NCI-H2227 treated with DMSO at 0.1 percent for 48 hours (cell line): ENCODE data around the gene PEPD.
A peak's percentile ranks its signal among the peaks of the same experiment; 100 is the strongest.
"Not testable (repeated sequence)": the region's sequence is repeated elsewhere in the genome, so short reads cannot be mapped to it uniquely, and the experiment has no call there.

Source experiments
- DNase-seq: peaks from one replicate; lab custom pipeline; 2025; lab: John Stamatoyannopoulos, UW

The PEPD gene

GRCh38 chr19:33521480-33522370, at the start of gene PEPD:
TSS of gene PEPD (minus strand) at chr19:33521791. CDS start at chr19:33521760, 31 bp downstream.
- DNase-seq: peak; percentile 100

GRCh38 chr19:33569821-33570220, 48.2 kb upstream of the PEPD start:
- no peak for DNase-seq

DNA sequence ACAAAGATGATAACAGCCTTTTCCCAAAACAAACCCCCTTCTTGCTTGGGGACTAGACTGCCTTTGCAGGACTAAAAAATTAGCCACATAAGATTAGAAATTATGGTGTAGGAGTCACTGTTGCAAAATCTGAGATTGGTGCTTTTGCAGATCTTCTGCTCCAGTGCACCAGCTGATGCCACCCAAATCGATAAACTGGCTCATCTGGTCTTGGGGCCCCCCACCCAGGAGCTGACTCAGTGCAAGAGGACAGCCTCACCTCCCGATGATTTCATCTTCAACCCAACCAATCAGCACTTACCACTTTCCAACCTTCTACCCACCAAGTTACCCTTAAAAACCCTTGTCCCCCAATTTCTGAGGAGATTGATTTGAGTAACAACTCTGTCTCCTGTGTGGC, 47.1 kb upstream of the PEPD start:
- DNase-seq: no peak

GRCh38 chr19:33564836-33565338, 43.3 kb upstream of the PEPD start:
- no peak for DNase-seq

GRCh38 chr19:33562636-33563035, 41.0 kb upstream of the PEPD start:
- no peak for DNase-seq

DNA sequence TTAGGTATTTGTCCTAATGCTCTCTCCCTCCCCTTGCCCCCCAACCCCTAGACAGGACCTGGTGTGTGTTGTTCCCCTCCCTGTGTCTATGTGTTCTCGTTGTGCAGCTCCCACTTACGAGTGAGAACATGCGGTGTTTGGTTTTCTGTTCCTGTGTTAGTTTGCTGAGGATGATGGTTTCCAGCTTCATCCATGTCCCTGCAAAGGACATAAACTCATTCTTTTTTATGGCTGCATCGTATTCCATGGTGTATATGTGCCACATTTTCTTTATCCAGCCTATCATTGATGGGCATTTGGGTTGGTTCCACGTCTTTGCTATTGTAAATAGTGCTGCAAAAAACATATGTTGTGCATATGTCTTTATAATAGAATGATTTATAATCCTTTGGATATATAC, 40.1 kb upstream of the PEPD start:
- DNase-seq: not testable (repeated sequence)

- no peak for DNase-seq
These were observed 39.7 kb upstream of the PEPD start for GRCh38 chr19:33561261-33561660.

DNA sequence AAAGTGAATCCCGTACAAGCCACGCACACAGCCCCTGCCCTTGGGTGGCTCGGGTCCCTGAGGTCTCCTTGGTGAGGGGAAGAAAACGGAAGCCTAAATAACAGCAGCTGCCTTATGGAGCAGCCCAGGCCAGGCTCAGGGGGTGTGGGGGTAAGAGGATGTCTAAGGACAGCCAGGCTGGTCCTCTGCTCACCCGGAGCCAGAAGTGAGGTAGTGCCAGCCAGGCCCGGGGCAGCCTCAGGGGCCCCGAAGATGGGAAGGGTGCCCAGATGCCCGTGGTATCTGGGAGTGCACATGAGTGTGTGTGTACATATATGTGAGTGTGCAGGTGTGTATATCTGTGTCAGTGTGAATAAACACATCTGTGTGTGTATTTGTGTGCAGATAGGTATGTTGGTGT, 38.4 kb upstream of the PEPD start:
- DNase-seq: no peak

DNA sequence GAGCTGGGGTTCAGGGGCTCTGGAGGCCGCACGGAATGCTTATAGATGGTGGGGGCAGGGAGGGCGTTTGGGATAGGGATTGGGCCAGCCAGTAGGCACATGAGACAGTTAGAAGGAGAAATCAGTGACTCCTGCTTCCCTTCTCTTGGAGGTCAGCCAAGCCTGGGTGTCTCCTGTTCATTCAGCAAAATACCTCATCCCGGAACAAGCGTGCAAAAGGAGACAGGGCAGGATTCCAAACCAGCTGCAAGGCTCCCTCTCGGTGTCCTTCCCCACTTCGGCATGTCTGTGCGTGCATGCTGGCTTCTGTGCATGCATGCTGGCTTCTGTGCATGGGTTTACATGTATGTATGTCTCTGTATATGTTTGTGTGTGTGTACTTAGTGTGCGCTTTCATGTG, 37.3 kb upstream of the PEPD start:
- DNase-seq: no peak

DNA sequence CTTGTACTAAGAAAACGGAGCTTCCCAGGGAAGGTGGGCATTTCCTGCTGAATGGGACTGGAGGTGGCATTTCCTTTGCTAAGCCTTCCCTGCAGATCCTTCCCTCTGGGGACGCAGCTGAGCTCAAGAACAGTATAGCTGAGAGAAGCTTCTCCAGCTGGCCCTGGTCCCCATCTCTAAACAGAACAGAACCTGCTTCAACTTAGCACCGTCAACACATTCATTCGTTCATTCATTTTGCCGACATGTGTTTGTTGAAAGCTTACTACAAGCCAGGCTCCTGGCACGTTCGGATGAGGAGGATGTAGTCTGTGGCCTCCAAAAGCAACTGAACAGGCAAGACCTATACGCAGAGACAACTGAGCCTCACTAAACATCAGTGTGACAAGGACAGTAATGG, 36.6 kb upstream of the PEPD start:
- DNase-seq: no peak

DNA sequence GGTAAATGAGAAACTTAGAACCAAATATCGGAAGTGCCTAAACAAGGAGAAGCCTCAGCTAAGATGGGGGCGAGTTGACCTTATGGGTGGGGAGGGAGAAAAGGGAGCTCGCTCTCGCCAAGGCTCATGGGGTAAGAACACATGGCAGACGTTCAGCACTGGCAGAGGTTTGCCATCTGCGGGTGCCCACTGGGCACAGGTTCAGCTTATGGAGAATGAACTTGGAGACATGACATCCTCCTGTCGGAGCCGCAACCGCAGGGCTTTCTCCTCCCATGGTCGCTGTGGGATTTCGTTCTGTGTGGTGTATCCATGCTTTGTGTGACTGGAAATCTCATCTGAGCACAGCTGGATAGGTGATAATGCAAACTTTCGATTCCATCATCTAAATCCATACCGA, 36.1 kb upstream of the PEPD start:
- no peak for DNase-seq

- no peak for DNase-seq
These were observed 35.6 kb upstream of the PEPD start for GRCh38 chr19:33557196-33557595.

- no peak for DNase-seq
These were observed 34.7 kb upstream of the PEPD start for GRCh38 chr19:33556261-33556660.

GRCh38 chr19:33555726-33556125, 34.1 kb upstream of the PEPD start:
- not testable (repeated sequence) for DNase-seq

GRCh38 chr19:33554821-33555220, 33.2 kb upstream of the PEPD start:
- DNase-seq: no peak

- DNase-seq: no peak
These were observed 32.8 kb upstream of the PEPD start for GRCh38 chr19:33554391-33554790.

DNA sequence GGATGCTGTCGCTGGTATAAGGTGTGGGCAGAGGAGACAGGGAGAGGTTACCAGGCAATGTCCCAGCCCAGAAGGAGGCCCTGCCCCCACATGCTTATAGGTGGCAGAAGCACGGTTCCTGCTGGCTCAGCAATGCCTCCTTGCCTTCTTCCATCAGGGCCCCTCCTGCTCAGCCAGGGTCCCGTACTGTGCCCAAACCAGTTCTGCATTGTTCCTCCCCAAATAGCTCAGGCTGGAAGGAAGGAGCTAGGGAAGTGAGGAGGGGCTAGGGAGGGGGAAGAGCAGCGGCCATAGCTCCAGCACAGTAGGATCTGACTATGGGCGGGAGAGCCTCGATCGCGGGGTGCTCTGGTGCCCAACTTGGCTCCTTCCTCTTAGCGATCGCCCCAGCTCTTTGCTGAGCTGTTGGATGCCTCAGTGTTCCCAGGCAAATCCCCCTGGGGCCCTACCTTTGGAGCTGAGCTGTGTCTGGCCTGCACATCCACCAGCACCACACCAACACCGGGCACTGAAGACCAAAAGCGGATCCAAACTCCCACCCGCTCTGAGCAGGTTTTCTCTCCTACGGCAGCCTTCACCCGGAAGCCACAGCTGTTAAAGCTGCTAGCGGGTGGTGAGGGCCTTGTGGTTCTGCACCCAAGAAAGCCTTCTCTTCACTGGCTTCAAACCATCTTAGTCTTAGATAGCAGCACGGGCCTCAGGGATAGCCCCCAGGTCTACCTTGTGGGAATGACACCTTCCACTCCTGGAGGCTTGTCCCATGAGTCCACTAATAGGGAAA, 32.1 kb upstream of the PEPD start:
- DNase-seq: no peak

DNA sequence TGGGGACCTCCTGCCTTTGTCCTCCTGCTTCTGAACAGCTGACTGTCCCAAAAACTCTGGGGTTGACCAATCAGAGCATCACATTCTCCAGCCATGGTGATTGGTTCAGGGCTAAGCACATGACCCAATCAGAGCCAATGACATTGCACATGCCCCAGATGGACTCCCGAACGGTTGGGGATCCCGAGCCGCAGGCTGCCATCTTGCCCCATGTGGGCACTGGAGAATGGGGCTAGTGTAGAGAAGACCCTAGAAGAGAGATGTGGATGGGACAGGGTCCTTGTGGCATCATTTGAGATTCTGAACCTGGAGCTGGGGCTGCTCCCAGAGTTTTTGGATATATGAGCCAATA, 31.3 kb upstream of the PEPD start:
- DNase-seq: no peak

DNA sequence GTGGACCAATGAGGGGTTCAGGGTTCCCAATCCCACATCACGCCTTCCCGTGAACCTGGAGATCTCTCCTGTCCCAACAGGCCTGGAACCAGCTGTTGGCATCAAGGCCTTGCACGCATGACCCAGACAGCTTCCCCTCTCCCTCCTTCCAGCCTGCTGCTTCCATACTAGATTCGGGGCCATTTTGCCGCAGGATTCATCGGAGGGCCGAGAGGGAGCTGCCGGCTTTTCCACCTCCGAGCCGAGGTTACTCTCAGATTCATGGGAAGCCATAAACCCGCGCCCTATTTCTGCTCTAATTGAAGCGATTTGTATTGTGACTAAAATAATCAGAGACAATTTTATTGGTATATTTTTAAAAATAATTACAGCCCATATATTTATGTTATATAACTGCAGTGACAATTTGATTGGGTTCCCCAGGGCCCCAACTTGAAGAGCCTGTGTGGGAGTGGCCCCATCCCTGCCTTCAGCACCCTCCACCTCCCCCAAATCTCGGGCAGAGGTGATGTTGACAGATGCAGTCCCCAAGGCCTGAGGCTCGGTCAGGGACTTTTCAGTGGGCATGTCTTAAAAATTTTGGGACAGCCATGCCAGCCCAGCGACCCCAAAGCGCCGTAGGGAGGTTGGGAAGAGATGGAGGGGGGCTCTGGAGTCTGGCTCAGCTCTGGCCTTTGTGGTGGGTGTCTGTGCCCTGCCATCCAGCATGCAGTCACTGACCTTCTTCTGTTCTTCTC, 30.8 kb upstream of the PEPD start:
- no peak for DNase-seq

DNA sequence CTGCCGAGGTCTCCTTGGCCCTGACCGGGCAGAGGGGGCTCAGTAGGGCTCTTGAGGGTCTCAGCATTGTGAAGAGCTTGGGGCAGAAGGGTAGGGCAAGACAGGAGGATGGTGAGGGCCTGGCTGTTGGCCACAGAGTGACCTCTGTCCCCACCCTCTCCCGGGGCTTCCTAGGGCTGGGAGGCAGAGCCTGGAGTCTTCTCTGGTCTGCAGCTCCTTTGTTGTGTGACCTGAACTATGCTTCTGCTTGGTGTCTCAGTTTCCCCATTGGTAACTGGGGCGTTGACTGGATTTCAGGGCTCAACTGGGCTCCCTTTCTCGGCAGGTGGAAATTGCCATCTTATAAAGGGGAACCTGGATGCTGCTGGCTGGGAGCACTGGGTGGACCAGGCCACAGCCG, 30.1 kb upstream of the PEPD start:
- DNase-seq: no peak

DNA sequence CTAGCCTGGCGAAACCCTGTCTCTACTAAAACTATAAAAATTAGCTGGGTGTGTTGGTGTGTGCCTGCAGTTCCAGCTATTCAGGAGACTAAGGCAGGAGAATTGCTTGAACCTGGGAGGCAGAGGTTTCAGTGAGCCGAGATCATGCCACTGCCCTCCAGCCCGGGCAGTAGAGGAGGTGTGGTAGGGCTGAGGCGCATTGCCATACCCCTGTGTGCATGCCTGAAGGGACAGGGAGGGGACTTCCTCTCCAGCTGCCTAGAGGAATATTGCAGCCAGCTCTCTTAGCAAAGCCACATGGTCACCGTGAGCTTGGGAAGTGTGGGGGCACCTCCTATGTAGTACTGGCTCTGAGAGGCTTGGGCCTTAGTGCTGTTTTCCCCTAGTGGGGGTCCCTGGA, 29.2 kb upstream of the PEPD start:
- no peak for DNase-seq

GRCh38 chr19:33547676-33548075, 26.1 kb upstream of the PEPD start:
- DNase-seq: no peak
